Type B pancreatic cell (in vitro differentiated cells): Measurements from ENCODE around the gene FAM171A1. TPM values are rescaled to one million over a fixed set of nuclear protein-coding genes. Genes with fewer than 3 reads are reported as not detected.

Source experiments
- DNase-seq: peaks from one replicate; pipeline ENCODE4 v3.0.0; 2021; ENCODE audit warnings: mixed read lengths; ENCODE audit not compliant: unreplicated experiment; ENCODE audit errors: extremely low spot score
- H3K27ac Mint-ChIP-seq: 2 replicates; pipeline ENCODE4 v1.8.0; 2021; ENCODE audit warnings: mild to moderate bottlenecking, mixed read lengths
- H3K27me3 Mint-ChIP-seq: 2 replicates; pipeline ENCODE4 v1.8.0; 2021; ENCODE audit warnings: mixed read lengths
- H3K36me3 Mint-ChIP-seq: 2 replicates; pipeline ENCODE4 v1.8.0; 2021; ENCODE audit warnings: mixed read lengths
- H3K4me1 Mint-ChIP-seq: one replicate; pipeline ENCODE4 v1.8.0; 2021; ENCODE audit warnings: mixed read lengths; ENCODE audit not compliant: unreplicated experiment
- H3K4me3 Mint-ChIP-seq: 2 replicates; pipeline ENCODE4 v1.8.0; 2021; ENCODE audit warnings: mild to moderate bottlenecking, mixed read lengths
- H3K9me3 Mint-ChIP-seq: 2 replicates; pipeline ENCODE4 v1.8.0; 2021; ENCODE audit warnings: mixed read lengths
- total RNA-seq: library from RNA; stranded (reverse); gene quantifications from 2 replicates; pipeline ENCODE4 v1.2.1, GENCODE V29; 2021; ENCODE audit warnings: low replicate concordance
- TF ChIP-seq, protein P1 (sequence below): fragments of 200-600 bp; sonication (generic); conservative IDR thresholded peaks from 2 replicates; pipeline ENCODE4 v1.5.0; 2021; ENCODE audit warnings: antibody characterized with exemption, mild to moderate bottlenecking

Gene FAM171A1
- total RNA-seq, 1 donor from 2014 or later = 49.3 TPM

DNA sequence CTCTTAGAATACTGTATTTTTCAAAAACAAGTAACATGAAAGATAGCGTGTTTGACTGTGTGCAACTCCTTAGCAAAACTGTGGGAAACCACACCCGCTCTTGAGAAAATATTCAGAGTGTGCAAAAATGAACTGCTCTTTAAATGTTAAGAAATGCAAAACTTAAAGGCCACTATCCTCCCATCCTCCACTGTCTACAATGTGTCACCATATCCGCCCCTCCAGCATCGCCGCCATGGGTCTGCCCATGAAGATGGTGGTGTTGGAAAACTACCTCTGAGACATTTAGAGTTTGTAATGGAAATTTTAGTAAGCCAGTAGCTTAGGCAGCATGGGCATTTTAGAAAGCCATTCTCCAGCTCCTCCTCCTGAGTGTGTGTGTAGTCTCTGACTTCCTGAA is 182.5 kb downstream of the FAM171A1 start:
- no peaks in the 10 kb centered on the region for H3K4me1 Mint-ChIP-seq
- H3K27me3 Mint-ChIP-seq = no peaks in the 10 kb centered on the region
- DNase-seq = no peak
- TF ChIP-seq, protein P1, sequence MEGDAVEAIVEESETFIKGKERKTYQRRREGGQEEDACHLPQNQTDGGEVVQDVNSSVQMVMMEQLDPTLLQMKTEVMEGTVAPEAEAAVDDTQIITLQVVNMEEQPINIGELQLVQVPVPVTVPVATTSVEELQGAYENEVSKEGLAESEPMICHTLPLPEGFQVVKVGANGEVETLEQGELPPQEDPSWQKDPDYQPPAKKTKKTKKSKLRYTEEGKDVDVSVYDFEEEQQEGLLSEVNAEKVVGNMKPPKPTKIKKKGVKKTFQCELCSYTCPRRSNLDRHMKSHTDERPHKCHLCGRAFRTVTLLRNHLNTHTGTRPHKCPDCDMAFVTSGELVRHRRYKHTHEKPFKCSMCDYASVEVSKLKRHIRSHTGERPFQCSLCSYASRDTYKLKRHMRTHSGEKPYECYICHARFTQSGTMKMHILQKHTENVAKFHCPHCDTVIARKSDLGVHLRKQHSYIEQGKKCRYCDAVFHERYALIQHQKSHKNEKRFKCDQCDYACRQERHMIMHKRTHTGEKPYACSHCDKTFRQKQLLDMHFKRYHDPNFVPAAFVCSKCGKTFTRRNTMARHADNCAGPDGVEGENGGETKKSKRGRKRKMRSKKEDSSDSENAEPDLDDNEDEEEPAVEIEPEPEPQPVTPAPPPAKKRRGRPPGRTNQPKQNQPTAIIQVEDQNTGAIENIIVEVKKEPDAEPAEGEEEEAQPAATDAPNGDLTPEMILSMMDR = no peak
- H3K4me3 Mint-ChIP-seq = no peak overlapping the region
- H3K9me3 Mint-ChIP-seq = no peaks in the 10 kb centered on the region
- no peaks in the 10 kb centered on the region for H3K36me3 Mint-ChIP-seq
- no peak overlapping the region for H3K27ac Mint-ChIP-seq

DNA sequence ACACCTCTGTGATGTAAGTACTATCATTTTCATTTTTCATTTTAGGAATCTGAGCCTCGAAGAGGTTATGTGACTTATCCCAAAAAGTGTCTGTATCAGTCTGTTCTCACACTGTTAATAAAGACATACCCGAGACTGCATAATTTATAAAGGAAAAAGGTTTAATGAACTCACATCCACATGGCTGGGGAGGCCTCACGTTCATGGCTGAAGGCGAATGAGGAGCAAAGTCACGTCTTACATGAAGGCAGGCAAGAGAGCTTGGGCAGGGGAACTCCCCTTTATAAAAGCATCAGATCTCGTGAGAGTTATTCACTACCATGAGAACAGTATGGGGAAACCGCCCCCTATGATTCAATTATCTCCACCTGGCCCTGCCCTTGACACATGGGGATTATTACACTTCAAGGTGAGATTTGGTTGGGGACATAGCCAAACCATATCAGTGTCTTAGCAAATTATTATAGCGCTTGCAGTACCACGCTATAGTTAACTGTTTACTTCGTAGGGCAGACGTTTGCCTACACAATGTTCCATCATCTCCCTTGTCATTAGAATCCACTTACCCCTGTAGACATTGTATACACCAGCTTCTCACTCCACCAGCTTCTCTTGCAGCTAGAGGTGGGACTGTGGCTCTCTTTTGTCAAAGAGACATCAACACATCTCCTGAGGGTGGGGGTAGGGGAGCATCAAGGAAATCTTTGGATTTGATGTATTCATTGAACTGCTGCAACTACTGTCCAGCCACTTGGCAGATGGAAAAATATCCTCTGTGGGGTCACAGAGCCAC is 187.2 kb downstream of the FAM171A1 start:
- no peaks in the 10 kb centered on the region for H3K27me3 Mint-ChIP-seq

DNA sequence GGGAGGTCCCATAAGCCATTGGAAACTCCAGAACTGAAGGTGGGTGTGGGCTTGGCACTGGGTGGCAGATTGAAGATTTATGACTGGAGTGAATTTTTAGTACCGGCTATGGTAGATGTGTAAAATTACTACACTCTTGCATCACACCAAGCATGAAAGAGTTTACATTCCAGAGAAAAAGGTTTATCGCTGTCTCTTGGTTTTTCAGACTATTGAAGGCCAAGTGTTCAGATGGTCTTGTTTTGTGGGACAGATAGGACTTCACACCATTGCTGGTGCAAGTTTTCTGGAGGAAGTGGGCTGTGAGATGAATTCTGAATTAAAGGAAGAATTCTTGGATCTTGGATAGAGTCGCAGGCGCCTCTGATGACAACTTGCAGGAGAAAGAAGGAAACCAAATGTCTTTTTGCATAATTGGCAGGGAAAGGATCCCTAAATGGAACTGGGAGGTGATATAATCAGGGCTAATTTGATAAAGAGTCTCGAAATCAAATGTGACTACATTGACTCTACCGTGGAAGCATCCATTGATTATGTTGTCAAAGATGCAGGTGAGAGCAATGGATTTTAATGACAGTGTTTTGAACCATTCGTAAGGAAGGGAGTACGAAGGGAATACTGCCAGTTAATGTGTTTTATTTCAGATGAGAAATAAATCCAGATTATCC is 188.4 kb downstream of the FAM171A1 start:
- DNase-seq = no peak
- Mint-ChIP-seq H3K9me3 (no peaks in the 10 kb centered on the region), H3K4me3 (no peak overlapping the region), H3K27ac (no peak overlapping the region), H3K27me3 (no peaks in the 10 kb centered on the region), H3K36me3 (no peaks in the 10 kb centered on the region), H3K4me1 (no peaks in the 10 kb centered on the region)
- TF ChIP-seq, protein P1 = no peak

More for the DNA sequence above, 187.2 kb downstream of the FAM171A1 start:
- Mint-ChIP-seq H3K4me1 (no peaks in the 10 kb centered on the region), H3K36me3 (no peaks in the 10 kb centered on the region), H3K9me3 (no peaks in the 10 kb centered on the region), H3K27ac (no peak overlapping the region), H3K4me3 (no peak overlapping the region)
- DNase-seq = no peak
- TF ChIP-seq, protein P1 = no peak

DNA sequence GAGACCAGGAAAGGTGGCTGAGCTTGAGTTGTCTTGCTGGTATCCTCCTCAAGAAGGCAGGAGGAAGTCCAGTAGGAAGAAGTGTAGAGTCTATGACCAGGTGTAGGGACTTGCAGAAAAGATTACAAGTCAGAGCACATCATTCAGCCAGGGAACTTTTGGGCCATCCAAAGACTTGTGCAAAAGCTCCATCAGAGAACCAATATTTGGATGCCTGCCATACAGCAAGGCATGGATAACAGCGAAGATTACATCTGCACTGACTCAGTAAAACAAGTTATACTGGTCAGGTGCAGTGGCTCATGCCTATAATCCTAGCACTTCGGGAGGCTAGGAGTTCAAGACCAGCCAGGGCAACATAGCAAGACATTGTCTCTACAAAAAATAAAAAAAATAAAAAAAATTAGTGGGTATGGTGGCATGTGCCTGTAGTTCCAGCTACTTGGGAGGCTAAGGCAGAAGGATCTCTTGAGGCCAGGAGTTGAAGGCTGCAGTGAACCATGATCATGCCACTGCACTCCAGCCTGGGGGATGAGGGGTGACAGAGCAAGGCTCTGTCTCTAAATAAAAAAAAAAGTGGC is 189.4 kb downstream of the FAM171A1 start:
- no peak for DNase-seq
- H3K9me3 Mint-ChIP-seq = no peaks in the 10 kb centered on the region
- no peak overlapping the region for H3K27ac Mint-ChIP-seq
- H3K4me1 Mint-ChIP-seq = no peaks in the 10 kb centered on the region
- no peaks in the 10 kb centered on the region for H3K27me3 Mint-ChIP-seq
- H3K36me3 Mint-ChIP-seq = no peaks in the 10 kb centered on the region
- TF ChIP-seq, protein P1 = no peak
- no peak overlapping the region for H3K4me3 Mint-ChIP-seq

GRCh38 chr10:15180736-15181135 is 190.4 kb downstream of the FAM171A1 start:
- Mint-ChIP-seq H3K4me3 (no peak overlapping the region), H3K36me3 (no peaks in the 10 kb centered on the region), H3K27me3 (no peaks in the 10 kb centered on the region), H3K9me3 (no peaks in the 10 kb centered on the region), H3K27ac (no peak overlapping the region), H3K4me1 (no peaks in the 10 kb centered on the region)
- no peak for DNase-seq
- TF ChIP-seq, protein P1 = no peak
